ENCODE data around the gene CACUL1. TPM values are rescaled to one million over a fixed set of nuclear protein-coding genes. Genes with fewer than 3 reads are reported as not detected.

Gene CACUL1
- 13.0 and 13.4 TPM in 2 replicates for total RNA-seq

DNA sequence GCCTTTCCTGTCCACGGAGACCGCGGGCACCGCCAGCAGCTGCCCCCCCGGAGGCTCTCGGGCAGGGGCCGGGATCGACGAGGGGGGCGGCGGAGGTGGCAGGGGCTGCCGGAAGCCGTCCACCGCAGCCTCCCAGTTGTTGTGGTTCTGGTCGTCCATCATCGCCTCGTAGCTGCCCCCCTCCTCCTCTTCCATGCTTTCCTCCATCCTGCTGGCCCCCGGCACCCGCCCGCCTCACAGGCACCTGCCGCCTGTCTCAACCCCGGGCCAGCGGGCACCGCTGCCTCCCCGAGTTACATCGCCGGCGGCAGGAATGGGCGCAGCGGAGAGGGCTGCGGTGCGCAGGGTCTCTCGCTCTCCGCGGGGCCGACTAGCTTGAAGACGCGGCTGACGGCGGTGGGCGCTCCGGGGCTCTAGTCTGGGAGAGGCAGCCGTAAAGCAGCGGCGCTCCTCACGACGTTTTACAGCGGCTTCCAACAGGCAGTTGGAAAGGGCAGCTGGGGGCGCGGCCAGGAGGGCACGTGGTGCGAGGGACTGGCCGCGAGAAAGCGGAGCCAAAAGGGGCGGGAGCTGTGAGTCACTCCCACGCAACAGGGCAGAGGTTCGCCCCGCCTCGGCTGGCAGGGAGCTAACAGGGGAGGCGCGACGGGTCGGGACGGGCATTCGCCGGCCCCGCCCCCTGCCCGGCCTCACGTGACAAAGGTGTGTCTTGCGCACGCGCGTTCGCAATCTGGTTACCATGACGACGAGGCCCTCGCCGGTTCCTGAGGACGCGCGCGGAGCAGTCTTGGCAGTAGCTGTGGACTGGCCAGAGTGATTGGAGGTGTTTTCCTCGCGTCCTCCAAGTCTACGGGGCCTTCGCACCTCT is at the start of gene CACUL1:
Gene CACUL1 (minus strand): TSS at position 415 of the 868 bp plus-strand sequence. CDS start 208 bp downstream, at position 207.

Other genes starting within 250 kb of the CACUL1 start
- not detected in 2 replicates for gene PRLHR, start 159.3 kb downstream of the CACUL1 start, total RNA-seq

Measured in mesangial cell (primary cell).